ENCODE results near the gene PRICKLE4.

- TF ChIP-seq ZNF274 (IDR thresholded peaks at IDR 0.05; ENCODE audit: low read depth, low read length) (no peak), SUZ12 (IDR thresholded peaks at IDR 0.05; ENCODE audit: extremely low read depth, insufficient read depth, insufficient read length) (no peak), YY1 (IDR thresholded peaks at IDR 0.05; ENCODE audit: insufficient read depth, insufficient read length) (no peak)
Measured at GRCh38 chr6:41763470-41763869, 17.1 kb upstream of the PRICKLE4 start.
